Neuron (in vitro differentiated cells): ENCODE results near the gene ARHGAP15.

Experiments
- H2AFZ ChIP-seq: one replicate; pipeline ENCODE4 v1.6.1; 2013; ENCODE audit warnings: low read depth, mild to moderate bottlenecking, inconsistent platforms, low read length, moderate library complexity
- H3K27me3 ChIP-seq: one replicate; pipeline ENCODE4 v1.6.1; 2013; ENCODE audit warnings: low read length; ENCODE audit not compliant: insufficient read depth
- H3K36me3 ChIP-seq: one replicate; pipeline ENCODE4 v1.6.1; 2013; ENCODE audit warnings: low read length; ENCODE audit not compliant: insufficient read depth
- H3K4me1 ChIP-seq: one replicate; pipeline ENCODE4 v1.6.1; 2013; ENCODE audit warnings: low read length; ENCODE audit not compliant: insufficient read depth
- H3K4me3 ChIP-seq: 2 replicates; pipeline ENCODE4 v1.5.1; 2013; ENCODE audit warnings: mild to moderate bottlenecking, low read length, moderate library complexity
- H3K9me3 ChIP-seq: one replicate; pipeline ENCODE4 v1.6.1; 2013; ENCODE audit warnings: low read length

ARHGAP15 gene

DNA sequence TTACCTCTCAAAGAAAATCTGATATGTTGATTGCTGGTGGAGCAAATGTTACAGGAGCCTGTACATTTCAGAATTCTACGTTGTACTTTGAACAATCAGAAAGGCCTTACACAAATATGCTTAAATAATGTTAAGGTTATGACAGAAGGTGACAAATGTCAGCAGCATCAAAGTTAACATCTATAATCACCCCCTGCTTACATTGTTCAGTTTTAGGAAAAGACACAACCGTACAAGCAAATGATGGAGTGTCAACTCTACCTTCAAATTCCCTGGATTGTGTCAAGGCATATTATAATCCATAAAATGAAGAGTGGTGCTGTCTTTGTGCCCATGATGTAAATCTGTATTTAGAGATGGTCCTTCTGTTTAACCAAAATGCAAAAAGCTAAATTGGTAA is 465.5 kb downstream of the ARHGAP15 start:
- Histone ChIP-seq H2AFZ (no peak overlapping the region), H3K9me3 (no peaks in the 10 kb centered on the region), H3K36me3 (no peaks in the 10 kb centered on the region), H3K4me3 (no peak overlapping the region), H3K4me1 (no peaks in the 10 kb centered on the region), H3K27me3 (no peaks in the 10 kb centered on the region)

DNA sequence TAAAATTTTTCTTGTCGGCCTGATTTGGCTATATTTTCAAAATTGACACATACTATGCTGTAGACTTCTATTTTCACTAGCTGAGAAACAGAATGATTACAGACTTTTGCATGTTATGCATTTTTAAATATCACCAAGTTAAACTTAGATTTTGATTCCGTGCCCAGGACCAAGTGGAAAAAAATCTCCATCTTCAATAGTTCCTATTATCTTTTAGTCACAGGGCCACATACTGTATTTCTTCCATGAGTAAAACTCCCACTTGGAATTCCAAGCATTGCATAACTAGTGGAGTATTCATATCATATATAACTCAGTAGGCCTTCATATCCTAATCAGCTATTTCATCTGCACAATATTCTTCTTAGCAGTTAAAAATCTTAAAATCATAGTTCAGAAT is 470.9 kb downstream of the ARHGAP15 start:
- H2AFZ ChIP-seq, result no peak overlapping the region
- peaks cover 11% of the 10 kb centered on the region for H3K4me1 ChIP-seq
- H3K27me3 ChIP-seq, result no peaks in the 10 kb centered on the region
- H3K36me3 ChIP-seq, result no peaks in the 10 kb centered on the region
- no peaks in the 10 kb centered on the region for H3K9me3 ChIP-seq
- no peak overlapping the region for H3K4me3 ChIP-seq

GRCh38 chr2:143601828-143602227 is 472.6 kb downstream of the ARHGAP15 start:
- Histone ChIP-seq H3K36me3 (no peaks in the 10 kb centered on the region), H2AFZ (no peak overlapping the region), H3K27me3 (no peaks in the 10 kb centered on the region), H3K4me1 (peaks cover 11% of the 10 kb centered on the region), H3K4me3 (no peak overlapping the region), H3K9me3 (no peaks in the 10 kb centered on the region)

- H3K4me1 ChIP-seq, result peaks cover 23% of the 10 kb centered on the region
- H3K9me3 ChIP-seq, result no peaks in the 10 kb centered on the region
- H2AFZ ChIP-seq, result peak overlapping the region; percentile 73
- no peaks in the 10 kb centered on the region for H3K36me3 ChIP-seq
- H3K27me3 ChIP-seq, result no peaks in the 10 kb centered on the region
- peak overlapping the region; percentile 25 for H3K4me3 ChIP-seq
Observed at GRCh38 chr2:143603035-143603655, 473.9 kb downstream of the ARHGAP15 start.

GRCh38 chr2:143603846-143604565 is 474.8 kb downstream of the ARHGAP15 start:
- no peaks in the 10 kb centered on the region for H3K9me3 ChIP-seq
- no peaks in the 10 kb centered on the region for H3K36me3 ChIP-seq
- H3K27me3 ChIP-seq, result no peaks in the 10 kb centered on the region
- H3K4me1 ChIP-seq, result peaks cover 31% of the 10 kb centered on the region
- H3K4me3 ChIP-seq, result no peak overlapping the region
- no peak overlapping the region for H2AFZ ChIP-seq

DNA sequence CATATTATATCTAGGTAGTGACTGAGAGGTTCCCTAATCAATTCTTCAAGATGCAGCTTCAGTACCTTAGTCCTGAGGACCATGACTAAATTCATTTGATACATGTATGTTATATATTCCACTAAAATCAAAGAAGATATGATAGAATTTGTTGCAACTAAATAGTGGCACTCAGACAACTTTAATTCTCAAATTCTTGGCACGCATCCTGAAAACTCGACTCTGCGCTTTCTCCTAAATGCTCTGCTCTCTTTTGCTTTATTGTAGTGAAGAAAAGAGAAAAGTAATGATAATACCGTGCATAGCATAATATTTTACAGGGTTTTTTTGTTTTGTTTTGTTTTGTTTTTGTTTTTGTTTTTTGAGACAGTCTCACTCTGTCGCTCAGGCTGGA is 475.3 kb downstream of the ARHGAP15 start:
- peaks cover 31% of the 10 kb centered on the region for H3K4me1 ChIP-seq
- no peak overlapping the region for H3K4me3 ChIP-seq
- H3K36me3 ChIP-seq, result no peaks in the 10 kb centered on the region
- no peaks in the 10 kb centered on the region for H3K27me3 ChIP-seq
- H2AFZ ChIP-seq, result no peak overlapping the region
- no peaks in the 10 kb centered on the region for H3K9me3 ChIP-seq

GRCh38 chr2:143607231-143608062 is 478.2 kb downstream of the ARHGAP15 start:
- H3K27me3 ChIP-seq, result no peaks in the 10 kb centered on the region
- peak overlapping the region; percentile 2 for H2AFZ ChIP-seq
- no peaks in the 10 kb centered on the region for H3K9me3 ChIP-seq
- H3K4me3 ChIP-seq, result no peak overlapping the region
- H3K36me3 ChIP-seq, result no peaks in the 10 kb centered on the region
- H3K4me1 ChIP-seq, result peaks cover 31% of the 10 kb centered on the region

GRCh38 chr2:143608063-143608423 is 478.8 kb downstream of the ARHGAP15 start:
- H3K4me3 ChIP-seq, result no peak overlapping the region
- no peaks in the 10 kb centered on the region for H3K27me3 ChIP-seq
- H3K4me1 ChIP-seq, result peaks cover 29% of the 10 kb centered on the region
- H3K36me3 ChIP-seq, result no peaks in the 10 kb centered on the region
- no peak overlapping the region for H2AFZ ChIP-seq
- H3K9me3 ChIP-seq, result no peaks in the 10 kb centered on the region

- Histone ChIP-seq H2AFZ (peak overlapping the region; percentile 20), H3K4me3 (no peak overlapping the region), H3K36me3 (no peaks in the 10 kb centered on the region), H3K9me3 (no peaks in the 10 kb centered on the region), H3K4me1 (peaks cover 23% of the 10 kb centered on the region), H3K27me3 (no peaks in the 10 kb centered on the region)
Observed at GRCh38 chr2:143608758-143609157, 479.5 kb downstream of the ARHGAP15 start.

GRCh38 chr2:143611336-143611735 is 482.1 kb downstream of the ARHGAP15 start:
- no peak overlapping the region for H2AFZ ChIP-seq
- no peaks in the 10 kb centered on the region for H3K9me3 ChIP-seq
- no peaks in the 10 kb centered on the region for H3K36me3 ChIP-seq
- H3K27me3 ChIP-seq, result no peaks in the 10 kb centered on the region
- H3K4me1 ChIP-seq, result peaks cover 24% of the 10 kb centered on the region
- no peak overlapping the region for H3K4me3 ChIP-seq

- no peaks in the 10 kb centered on the region for H3K9me3 ChIP-seq
- no peaks in the 10 kb centered on the region for H3K36me3 ChIP-seq
- peaks cover 5% of the 10 kb centered on the region for H3K4me1 ChIP-seq
- H3K27me3 ChIP-seq, result no peaks in the 10 kb centered on the region
- no peak overlapping the region for H3K4me3 ChIP-seq
- H2AFZ ChIP-seq, result no peak overlapping the region
Observed at GRCh38 chr2:143615562-143615961, 486.3 kb downstream of the ARHGAP15 start.

DNA sequence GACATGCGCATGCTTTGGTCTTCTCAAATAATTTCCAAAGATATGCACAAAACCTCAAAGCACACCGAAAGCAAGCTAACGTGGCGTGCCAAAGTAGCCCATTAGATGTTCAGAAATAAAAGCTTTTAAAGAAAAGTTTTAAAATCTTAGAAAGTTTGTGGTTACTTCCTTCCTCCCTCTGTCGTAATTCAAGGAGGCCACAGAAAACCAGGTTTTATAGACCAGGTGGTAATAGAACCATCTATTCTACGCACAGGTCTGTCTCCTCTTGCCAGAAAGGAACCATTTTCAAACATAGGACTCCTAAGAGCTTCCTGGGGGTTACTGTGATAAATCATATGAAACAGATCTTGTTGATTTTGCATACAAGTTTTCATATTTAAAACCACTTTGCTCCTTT is 487.2 kb downstream of the ARHGAP15 start:
- no peaks in the 10 kb centered on the region for H3K27me3 ChIP-seq
- no peak overlapping the region for H3K4me3 ChIP-seq
- no peaks in the 10 kb centered on the region for H3K36me3 ChIP-seq
- H2AFZ ChIP-seq, result no peak overlapping the region
- H3K9me3 ChIP-seq, result no peaks in the 10 kb centered on the region
- H3K4me1 ChIP-seq, result peaks cover 5% of the 10 kb centered on the region

GRCh38 chr2:143617803-143618415 is 488.7 kb downstream of the ARHGAP15 start:
- H3K4me3 ChIP-seq, result no peak overlapping the region
- no peak overlapping the region for H2AFZ ChIP-seq
- H3K27me3 ChIP-seq, result no peaks in the 10 kb centered on the region
- H3K4me1 ChIP-seq, result peaks cover 5% of the 10 kb centered on the region
- H3K36me3 ChIP-seq, result no peaks in the 10 kb centered on the region
- no peaks in the 10 kb centered on the region for H3K9me3 ChIP-seq
